Activated gamma-delta T cell treated with Interleukin-2 at 50 U/mL for 16 hours (primary cell): Measurements from ENCODE around the gene DOK5.
"Not testable (repeated sequence)": the region's sequence is repeated elsewhere in the genome, so short reads cannot be mapped to it uniquely, and the experiment has no call there.

Source experiments
- DNase-seq: peaks from one replicate; pipeline ENCODE4 v3.0.0-alpha.2; 2020

The DOK5 gene

DNA sequence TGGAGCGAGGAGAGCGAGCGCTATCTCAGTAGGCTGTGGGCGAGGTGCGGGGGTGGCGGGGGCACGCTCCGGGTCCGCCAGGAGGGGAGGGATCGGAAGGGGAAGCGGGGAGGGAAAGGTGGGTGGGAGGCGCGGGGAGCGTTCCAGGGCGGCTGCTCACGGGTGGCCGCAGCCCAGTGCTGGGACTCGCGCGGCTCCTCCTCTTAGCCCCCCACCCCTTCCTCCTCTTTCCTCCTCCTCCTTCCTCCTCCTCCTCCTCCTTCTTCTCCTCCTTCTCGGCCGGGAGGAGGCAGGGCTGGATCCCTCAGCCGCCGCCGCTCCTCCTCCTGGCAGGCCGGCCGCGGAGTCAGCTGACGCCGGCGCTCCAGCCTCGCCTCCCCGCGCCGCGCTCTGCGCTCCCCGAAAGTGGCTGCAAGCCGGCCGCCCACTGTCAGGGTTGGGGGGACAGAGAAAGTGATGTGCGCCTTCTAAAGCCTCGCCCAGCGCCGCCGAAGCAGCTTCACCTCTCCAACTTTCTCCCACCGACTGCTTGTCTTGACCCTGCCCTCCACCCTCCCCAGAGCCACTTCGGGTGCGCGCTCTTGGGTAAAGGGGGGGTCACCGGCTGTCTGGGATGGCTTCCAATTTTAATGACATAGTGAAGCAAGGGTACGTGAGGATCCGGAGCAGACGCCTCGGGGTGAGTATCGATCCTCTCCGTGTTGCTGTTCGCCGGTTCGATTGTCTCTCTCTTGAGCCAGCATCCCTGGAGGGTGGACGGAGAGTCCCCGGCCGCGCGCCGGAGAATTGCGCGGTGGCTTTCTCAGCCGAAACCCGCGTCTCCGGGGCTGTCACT lies at the start of gene DOK5:
Gene DOK5, plus strand, starts transcription at position 260 of the 835 bp plus-strand sequence. Its CDS starts 354 bp downstream, at position 614.
- no peak for DNase-seq

DNA sequence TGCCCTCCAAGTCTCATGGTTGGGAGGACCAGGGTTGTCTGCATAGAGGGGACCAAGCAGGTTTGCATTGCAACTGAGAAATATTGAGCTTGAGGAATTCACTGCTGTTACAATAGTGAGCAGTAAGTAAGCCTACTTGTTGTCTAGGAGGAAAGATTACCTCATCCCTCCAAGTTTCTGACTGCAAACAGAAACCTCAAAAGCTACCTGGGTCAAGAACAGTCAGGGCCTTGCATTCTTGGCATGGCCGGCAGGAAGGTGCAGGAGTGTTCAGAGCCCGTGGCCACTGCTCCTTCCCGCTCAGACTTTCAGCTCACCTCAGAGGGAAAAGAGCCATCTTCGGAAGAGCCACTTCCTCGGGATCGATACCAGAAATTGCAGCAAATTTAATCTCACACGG lies 46.0 kb upstream of the DOK5 start:
- no peak for DNase-seq

DNA sequence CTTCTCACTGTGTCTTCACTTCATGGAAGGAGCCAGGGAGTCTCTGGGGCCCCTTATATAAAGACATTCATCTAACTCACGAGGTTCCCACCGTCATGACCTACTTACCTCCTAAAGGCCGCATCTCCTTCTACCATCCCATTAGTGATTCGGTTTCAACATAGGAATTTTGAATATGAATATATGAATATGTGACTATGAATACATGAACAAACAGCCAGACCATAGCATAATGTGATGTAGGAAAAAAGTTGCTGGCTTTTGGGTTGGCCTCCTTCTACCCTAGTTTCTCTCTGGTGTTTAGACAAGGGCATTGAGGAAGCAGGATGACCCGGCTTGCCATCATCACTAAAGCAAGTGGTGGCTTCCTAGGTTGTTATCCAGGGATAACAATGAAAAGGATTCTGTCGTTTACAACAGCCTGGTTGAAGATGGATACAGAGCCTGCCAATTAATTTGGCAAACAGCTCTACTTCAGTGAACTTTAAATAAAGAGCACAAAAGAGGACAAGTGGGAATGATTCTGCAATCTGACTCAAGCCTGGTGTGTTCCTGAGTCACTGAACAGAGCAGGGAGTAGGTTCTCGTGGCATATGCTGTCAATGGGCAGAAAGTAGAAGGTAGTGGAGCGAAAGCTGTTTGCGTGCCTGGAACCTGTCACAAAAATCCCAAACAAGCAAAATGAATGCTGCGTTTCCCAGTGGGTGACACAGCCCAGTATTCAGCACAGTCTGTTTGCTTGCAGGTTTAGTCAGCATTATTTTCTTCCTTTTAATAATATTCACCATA lies 44.0 kb upstream of the DOK5 start:
- DNase-seq = no peak

DNA sequence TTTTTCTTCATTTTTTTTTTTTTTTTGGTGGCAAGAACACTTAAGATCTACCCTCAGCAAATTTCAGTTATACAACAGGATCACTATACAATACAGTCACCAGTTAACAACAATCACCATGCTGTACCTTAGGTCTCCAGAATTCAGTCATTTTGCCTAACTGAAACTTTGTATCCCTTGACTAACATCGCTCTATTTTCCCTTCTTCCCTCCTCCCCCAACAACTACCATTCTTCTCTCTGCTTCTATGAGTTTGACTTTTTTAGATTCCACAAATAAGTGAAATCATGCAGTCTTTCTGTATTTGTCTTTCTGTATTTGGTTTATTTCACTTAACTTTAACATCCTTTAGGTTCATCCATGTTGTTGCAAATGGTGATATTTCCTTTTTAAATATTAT lies 42.4 kb upstream of the DOK5 start:
- no peak for DNase-seq

DNA sequence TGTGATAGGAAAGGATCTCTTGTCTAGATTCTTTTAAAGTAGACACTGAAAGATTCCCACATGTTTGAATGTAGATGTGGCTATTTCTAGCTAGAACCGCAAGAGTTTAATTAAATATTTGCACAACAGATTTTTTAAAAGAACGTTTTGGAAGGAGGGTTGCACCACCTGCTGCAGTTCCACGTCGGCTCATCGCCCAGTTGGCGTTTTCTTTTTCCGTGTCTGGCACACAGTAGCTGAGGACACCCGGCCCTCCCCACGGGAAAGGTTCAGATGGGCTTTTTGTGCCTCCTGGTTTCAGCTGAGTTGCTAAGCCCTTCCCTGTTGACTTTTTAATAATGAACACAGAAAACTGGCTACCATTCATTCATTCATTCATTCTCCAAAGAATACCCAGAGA lies 41.8 kb upstream of the DOK5 start:
- DNase-seq = no peak

DNA sequence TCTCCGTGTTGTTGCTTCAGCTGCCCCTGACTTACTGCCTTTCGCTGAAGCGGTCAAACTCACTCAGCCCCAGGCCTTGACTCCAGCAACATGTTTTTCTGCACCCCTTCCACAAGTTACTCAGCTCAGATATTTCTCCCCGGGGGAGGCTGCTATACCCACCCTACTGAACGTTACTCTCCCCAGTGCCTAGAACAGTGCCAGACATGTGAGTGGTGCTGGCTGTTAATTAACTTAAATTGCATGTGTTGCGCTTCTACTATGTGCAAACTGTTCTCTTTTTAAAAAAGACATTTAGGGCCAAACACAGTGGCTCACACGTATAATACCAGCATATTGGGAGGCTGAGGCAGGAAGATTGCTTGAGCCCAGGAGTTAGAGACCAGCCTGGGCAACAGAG lies 41.2 kb upstream of the DOK5 start:
- DNase-seq = no peak

DNA sequence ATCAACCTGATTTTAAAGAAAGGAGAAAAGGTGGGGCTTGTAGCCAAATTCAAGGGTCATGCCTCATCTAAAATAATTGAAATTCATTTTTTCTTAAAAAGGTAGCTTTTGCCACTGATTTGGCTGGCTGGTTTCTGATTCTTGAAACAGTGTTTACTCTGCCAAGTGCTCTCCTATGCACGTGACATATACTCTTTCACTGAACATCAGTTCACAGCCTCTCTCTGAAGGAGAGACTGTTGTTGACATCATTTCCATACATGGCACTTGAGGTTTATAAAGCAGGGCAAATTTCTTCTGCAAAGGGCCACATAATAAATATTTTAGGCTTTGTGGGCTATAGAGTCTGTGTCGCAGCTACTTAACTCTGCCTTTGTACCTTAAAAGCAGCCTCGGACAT lies 40.4 kb upstream of the DOK5 start:
- DNase-seq = no peak

DNA sequence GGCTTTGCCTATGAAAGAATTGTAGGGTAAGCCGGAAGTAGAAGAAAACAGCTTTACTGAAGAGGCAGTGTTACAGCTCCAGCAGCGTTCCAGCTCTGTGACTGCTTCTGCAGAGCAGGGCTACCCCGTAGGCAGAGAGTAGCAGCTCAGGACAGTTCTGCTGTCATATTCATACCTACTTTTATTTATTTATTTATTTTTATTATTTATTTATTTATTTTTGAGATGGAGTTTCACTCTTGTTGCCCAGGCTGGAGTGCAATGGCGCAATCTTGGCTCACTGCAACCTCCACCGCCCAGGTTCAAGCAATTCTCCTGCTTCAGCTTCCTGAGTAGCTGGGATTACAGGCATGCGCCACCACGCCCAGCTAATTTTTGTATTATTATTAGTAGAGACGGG lies 39.0 kb upstream of the DOK5 start:
- not testable (repeated sequence) for DNase-seq

DNA sequence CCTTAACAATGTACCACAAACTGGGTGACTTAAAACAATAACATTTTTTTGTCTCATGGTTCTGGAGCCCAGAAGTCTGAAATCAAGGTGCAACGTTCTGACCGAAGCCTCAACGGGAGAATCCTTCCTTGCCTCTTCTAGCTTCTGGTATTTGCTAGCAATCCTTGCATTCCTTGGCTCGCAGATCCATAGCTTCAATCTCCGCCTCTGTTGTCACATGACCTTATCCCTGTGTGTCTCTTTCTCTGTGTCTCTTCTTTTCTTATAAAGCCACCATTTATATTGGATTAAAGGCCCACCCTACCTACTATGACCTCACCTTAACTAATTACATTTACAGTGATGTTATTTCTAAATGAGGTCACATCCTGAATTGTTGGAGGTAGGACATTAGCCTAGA lies 37.2 kb upstream of the DOK5 start:
- no peak for DNase-seq

DNA sequence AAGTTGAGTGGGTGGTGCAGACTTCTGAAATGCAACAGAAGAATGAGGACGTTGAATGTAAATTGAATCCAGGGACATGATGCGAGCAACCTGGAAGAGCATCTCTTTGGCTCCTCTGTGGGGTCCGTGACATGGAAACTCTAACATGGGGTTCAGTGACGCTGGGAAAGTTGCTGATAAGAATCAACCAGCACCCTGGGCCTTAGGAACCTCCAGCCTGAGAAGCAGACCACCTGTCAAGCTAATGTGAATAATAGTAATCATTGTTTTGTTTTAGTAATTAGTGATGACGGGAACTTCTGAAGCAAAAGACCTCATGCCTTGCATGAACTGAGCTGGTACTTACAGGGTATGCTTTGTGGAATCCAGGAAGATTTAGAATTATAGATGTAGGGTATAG lies 25.2 kb upstream of the DOK5 start:
- DNase-seq = no peak

DNA sequence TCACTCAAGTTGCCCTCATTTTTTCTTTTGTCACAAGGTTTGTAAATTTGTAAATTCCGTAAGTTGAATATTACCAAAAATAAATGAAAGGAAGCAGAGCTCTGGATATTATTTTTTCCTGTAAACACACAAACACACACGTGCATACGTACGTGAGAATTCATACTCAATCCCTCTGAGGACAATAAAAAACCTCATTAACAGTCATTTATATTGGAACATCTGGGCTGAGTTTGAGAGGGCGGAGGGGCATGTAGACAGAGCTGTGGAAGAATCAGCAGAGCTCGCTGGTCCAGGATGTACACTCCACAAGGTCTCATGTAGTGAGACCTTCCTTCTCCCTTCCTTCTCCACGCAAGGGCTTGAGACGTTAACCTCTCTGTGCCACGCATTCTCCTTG lies 24.2 kb upstream of the DOK5 start:
- DNase-seq = no peak

DNA sequence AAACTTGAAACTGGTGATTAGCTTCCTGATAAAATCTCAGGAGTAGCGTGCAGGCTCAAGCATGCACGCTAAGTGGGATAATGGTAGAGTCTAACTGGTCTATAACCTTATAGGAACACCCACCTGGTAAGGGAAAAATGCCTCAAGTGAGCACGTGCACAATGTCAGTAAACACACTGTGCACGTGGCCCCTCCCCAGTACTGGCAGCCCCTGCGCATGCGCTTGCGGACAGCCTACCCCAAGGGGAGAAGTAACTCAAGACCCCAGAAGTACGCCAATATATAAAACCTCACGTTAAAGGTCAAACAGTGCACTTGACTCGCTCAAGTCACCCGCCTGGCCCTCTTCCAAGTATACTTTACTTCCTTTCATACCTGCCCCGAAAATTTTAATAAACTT lies 23.1 kb upstream of the DOK5 start:
- no peak for DNase-seq

DNA sequence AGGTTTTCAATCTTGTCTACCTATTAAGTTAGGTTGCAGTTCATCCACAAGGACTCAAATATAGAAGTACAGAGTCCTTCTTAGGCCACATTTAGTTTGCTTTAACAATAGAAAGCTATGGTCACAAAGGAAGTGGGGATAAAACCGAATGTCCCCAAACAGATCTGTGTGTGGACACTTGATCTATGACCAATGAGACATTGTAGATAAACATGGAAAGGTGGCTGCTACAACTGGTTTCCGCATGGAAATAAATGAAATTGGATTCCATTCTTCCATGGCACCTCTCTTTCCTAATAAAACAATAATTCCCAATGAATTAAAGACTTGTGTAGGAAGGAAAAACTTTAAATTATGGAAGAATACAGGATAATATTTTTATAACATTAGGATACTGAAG lies 20.4 kb upstream of the DOK5 start:
- no peak for DNase-seq

DNA sequence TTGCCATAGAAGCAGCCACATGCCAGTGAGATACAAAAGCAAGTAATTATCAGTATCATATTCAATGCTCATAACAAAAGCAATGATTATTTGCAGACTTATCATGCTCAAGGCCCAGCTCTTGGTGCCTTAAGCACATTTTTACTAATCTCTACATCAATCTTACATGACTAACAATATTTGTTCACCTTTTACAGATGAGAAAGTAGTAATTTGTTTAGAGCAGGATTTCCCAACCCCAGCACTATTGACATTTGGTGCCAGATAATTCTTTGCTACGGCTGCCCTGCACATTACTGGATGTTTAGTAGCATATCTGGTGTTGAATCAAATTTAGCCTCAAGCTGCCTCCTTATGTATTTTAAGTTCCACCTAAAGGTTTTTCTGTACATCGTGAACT lies 19.0 kb upstream of the DOK5 start:
- DNase-seq = no peak

DNA sequence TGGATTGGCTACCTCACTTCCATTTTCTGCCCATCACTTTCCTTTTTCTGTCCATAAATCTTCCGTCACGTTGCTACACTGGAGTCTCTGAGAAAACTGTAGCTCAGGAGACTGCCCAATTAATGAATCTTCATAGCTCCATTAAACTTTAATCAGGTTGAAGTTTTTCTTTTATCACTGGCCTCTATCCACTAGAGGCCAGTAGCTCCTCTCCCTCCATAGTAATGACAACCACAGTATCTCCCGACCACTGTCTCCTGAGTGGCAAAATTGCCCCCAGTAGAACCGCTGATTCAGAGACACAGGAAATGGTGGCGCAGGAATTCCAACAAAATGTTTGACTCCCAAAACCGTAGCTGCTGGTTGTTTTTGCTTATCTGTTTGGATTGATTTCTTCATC lies 18.4 kb upstream of the DOK5 start:
- DNase-seq = no peak

DNA sequence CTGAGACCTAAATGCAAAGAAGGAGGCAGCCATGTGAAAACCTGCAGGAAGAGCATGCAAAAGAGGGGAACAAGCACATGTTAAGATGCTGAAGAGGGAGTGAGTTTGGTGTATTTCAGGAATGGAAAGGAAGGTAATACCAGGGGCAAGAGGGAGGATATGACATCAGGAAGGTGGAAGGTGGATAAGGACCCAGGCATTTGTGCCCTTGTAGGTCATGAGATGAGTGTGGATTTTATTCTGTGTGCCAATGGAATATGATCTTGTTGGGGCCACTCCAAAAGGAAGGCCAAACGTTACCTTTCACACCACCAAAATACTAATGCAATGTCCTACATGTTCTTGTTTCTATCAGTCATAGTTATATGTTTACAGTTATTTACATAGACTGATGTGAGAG lies 17.2 kb upstream of the DOK5 start:
- DNase-seq = no peak

DNA sequence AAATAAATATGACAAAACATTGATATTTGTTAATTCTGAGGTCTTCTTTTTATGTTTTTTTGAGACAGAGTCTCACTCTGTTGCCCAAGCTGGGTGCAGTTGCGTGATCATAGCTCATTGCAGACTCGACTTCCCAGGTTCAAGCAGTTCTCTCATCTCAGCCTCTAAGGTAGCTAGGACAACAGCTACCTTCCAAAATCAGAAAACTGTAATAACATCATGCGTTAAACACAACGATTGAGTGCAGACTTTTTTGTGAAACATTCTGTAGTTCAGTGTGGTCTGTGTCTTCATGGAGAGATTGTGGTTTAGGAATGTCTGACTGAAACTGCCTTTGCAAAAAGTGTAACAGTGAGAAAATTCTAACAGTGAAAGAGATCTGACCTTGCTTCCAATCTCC lies 16.1 kb upstream of the DOK5 start:
- DNase-seq = no peak

DNA sequence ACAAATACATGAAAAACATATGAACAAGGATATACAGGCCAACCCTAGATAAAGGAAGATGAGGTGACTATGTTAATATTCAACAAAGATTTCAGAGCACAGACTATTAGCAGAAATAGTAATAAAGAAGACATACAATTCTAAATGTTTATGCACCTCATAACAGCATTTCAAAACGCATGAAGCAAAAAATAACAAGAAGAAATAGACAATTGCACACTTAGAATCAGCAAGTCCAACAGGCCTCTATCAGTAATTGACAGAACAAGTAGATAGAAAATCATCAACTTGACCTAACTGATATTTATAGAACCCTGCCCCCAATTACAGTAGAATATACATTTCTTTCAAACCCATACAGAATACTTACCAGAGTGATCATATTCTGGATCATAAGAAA lies 11.4 kb upstream of the DOK5 start:
- no peak for DNase-seq

DNA sequence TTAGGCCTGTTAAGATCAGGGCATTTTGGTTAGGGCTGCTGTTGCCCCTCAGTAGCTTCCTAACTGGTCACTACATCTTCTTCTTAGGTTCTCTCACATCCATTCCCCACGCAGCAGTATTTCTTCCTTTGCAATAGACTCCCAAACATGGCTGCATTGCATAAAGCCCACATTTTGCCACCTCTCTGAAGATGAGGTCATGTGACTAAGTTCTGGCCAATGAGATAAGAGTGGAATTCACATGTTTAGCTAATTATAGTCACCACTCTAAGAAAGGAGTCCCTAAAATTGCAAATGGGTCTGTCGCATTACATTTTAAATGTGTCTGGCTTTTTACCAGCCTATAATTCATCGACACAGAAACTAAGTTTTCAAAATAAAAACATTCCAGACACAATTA lies 9.3 kb upstream of the DOK5 start:
- DNase-seq = no peak

DNA sequence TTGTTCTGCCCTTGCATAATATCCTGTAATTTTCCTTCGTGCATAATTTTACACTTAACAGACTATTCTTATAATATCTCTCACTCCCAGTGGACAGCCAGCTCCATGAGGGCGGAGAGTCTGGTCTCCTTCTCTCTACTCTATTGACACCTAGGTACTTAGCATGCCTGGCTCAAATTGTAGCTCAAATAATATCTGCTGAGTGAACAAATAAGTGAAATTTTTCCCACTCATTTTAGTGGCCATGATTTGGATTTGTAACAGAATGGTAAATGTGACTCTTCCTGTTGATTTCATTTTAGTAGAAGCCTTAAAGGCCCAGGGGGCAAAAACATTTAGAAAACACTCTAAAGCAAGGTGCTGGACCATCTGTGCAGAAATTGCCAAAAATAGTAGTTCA lies 7.8 kb upstream of the DOK5 start:
- DNase-seq = no peak

DNA sequence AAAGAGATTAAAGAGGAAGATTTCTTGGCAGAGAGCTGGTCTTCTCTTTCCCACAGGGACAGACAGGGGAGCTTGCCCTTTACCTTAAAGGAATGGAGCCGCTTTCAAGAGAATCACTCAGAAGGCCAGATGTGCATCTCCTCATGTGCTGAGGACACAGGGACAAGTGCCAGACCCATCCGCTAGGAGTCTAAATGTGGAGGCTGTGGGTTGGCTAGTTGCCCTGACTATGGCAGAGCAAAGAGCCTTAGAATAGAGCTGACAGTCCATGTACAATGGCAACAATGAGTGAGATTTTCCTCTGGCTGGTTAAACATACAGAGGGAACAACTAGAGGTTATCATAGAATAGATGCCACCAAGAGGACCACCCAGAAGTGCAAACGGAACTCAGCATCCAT lies 7.3 kb upstream of the DOK5 start:
- DNase-seq = no peak

DNA sequence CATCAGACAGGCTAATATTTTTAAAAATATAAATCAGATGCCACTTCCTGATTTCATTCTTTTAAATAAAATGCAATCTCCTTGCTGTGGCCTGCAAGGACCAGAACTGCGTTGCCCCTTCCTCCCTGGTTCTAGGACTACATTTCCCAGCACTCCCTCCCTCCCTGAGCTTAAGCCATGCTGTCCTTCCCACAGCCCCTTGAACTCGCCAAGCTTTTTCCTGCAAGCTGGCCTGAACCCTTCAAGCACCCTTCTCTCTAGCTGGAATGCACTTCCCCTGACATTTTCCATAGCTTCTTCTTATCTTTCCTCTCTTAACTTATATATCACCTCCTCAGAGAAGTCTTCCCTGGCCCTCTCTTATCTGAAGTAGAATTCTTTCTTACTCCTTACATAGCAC lies 6.1 kb upstream of the DOK5 start:
- DNase-seq = no peak

DNA sequence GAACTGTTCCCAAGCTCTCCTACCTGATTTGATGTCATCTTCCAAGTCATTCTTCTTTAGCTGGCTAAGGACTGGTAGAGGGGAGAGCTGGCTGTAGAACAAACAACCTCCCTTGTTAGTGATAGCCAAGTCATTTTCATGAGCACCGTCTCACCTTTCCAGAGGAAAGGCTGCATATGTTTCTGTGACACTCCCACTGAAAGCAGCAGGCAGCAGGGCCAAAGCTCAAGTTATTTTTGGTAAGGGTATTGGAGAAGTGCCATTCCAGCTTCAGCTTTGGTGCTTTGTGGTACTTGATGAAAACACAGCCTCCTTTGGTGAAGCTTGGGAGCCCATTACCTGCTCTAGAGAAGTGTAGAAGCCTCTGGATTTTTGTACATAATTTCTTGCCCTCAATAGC lies 5.4 kb upstream of the DOK5 start:
- no peak for DNase-seq

DNA sequence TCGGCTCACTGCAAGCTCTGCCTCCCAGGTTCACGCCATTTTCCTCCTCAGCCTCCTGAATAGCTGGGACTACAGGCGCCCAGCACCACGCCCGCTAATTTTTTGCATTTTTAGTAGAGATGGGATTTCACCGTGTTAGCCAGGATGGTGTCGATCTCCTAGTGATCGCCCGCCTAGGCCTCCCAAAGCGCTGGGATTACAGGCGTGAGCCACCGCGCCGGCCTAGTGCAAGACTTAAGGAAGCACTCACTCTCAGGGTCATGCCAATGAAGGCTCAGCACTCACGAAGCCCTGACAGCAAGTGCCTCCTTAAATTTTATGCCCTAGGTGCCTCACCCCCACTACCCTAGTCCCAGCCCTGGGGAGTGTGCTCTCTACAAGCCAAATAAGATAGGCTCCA lies 4.7 kb upstream of the DOK5 start:
- no peak for DNase-seq

DNA sequence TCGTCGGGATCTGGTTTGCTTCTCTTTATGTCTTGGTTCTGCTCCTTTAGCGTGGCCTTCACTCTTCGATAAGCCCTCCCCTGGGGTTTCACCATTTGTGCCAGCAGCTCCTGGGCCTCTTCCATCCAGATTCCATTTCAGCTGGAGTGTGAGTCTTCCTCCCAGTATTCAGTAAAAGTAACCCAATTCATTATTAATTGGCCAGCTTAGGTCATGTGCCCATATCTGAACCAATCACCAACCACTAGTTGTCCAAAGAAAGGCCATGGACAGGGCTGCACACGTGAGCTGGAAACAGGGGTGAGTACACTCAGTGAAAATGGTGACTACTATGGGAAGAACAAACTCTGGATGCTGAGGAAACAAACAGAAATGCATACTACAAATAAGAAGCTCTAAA lies 2.8 kb upstream of the DOK5 start:
- DNase-seq = no peak
